Kidney (tissue), 14 donors: ENCODE results near the gene DCTN5. TPM values are rescaled to one million over a fixed set of nuclear protein-coding genes. Genes with fewer than 3 reads are reported as not detected.

Experiments used
- DNase-seq, 5 donors: peaks; one replicate each; pipeline ENCODE4 v3.0.0-alpha.2; 2013 to 2020
- FAIRE-seq: peaks from 2 replicates; lab custom pipeline; 2012; peaks lifted over from hg19 to GRCh38; lab: Jason Lieb, UNC
- H3K27ac ChIP-seq, 2 donors: one replicate each; pipeline ENCODE4 v1.7.0; 2013; ENCODE audit warnings: low read depth in 2 of 2, low read length in 2 of 2, inconsistent platforms in 1 of 2
- H3K27me3 ChIP-seq: one replicate; pipeline ENCODE4 v1.7.1; 2013; ENCODE audit warnings: low read length, inconsistent platforms; ENCODE audit not compliant: control insufficient read depth, insufficient read depth
- H3K36me3 ChIP-seq, 3 donors: one replicate each; pipeline versions ENCODE4 v1.7.0 to v1.7.1; 2013; ENCODE audit warnings: low read length in 3 of 3, control low read depth in 1 of 3, inconsistent platforms in 1 of 3; ENCODE audit not compliant: insufficient read depth in 3 of 3, control insufficient read depth in 2 of 3
- H3K4me1 ChIP-seq, 3 donors: one replicate each; pipeline versions ENCODE4 v1.7.0 to v1.7.1; 2013; ENCODE audit warnings: low read length in 3 of 3, inconsistent platforms in 1 of 3, low read depth in 1 of 3; ENCODE audit not compliant: control insufficient read depth in 2 of 3, insufficient read depth in 2 of 3
- H3K4me3 ChIP-seq, 3 donors: one replicate each; pipeline versions ENCODE4 v1.7.0 to v1.8.1; 2013; ENCODE audit warnings: low read length in 3 of 3, control low read depth in 1 of 3, inconsistent platforms in 1 of 3
- H3K9ac ChIP-seq, 3 donors: one replicate each; pipeline versions ENCODE4 v1.7.0 to v1.7.1; 2013; ENCODE audit warnings: low read length in 3 of 3, control low read depth in 1 of 3, inconsistent platforms in 1 of 3
- H3K9me3 ChIP-seq, 3 donors: one replicate each; pipeline versions ENCODE4 v1.7.0 to v1.7.1; 2013; ENCODE audit warnings: low read length in 3 of 3, control low read depth in 1 of 3, inconsistent platforms in 1 of 3; ENCODE audit not compliant: control insufficient read depth in 2 of 3, insufficient read depth in 1 of 3
- intact Hi-C: fragments of 100-400 bp; cut with DNase I; formaldehyde crosslinking; loops from one replicate; pipeline ENCODE4 v1.11.1; 2022
- polyA plus RNA-seq: library from polyadenylated mRNA; stranded (reverse); fragments of 350-450 nt; fragmentation: Illumina TruSeq; extraction: RNeasy Lipid Tissue Mini Kit (QIAGEN cat#74804); gene quantifications from one replicate; pipeline ENCODE4 v1.2.3, GENCODE V29; 2014; ENCODE audit warnings: low read depth, low replicate concordance; ENCODE audit not compliant: insufficient read depth
- total RNA-seq: library from RNA; stranded (reverse); fragmentation: NEBNext Ultra II Directional; extraction: Animal tissue kit (Norgen Biotek cat#: 25700); gene quantifications from one replicate; pipeline ENCODE4 v1.2.1, GENCODE V29; 2021
- TF ChIP-seq, protein P1 (sequence below): IDR thresholded peaks from 3 replicates; pipeline ENCODE4 v1.5.1; 2012; ENCODE audit warnings: mild to moderate bottlenecking, moderate library complexity, borderline replicate concordance; ENCODE audit not compliant: insufficient read depth; ENCODE audit errors: extremely low read depth
- donor health status: control.
- donor health status: control.
- donor health status: control.
- donor health status: control.
- donor health status: control.
- donor health status: DM: yes; HTN: yes; CAD: no.
- donor health status: Normal renal cell carcinoma (clear cell type).

Gene DCTN5
- total and polyA plus RNA-seq, 2 donors from 2014 or later = 36.5 to 60.5 TPM

- H3K36me3 ChIP-seq = peaks cover 18 to 93% (median 49%) of the 10 kb centered on the region in 3 donors
- no peak for DNase-seq
- H3K4me1 ChIP-seq = no peaks in the 10 kb centered on the region
- no peaks in the 10 kb centered on the region for H3K27me3 ChIP-seq
- TF ChIP-seq, protein P1, sequence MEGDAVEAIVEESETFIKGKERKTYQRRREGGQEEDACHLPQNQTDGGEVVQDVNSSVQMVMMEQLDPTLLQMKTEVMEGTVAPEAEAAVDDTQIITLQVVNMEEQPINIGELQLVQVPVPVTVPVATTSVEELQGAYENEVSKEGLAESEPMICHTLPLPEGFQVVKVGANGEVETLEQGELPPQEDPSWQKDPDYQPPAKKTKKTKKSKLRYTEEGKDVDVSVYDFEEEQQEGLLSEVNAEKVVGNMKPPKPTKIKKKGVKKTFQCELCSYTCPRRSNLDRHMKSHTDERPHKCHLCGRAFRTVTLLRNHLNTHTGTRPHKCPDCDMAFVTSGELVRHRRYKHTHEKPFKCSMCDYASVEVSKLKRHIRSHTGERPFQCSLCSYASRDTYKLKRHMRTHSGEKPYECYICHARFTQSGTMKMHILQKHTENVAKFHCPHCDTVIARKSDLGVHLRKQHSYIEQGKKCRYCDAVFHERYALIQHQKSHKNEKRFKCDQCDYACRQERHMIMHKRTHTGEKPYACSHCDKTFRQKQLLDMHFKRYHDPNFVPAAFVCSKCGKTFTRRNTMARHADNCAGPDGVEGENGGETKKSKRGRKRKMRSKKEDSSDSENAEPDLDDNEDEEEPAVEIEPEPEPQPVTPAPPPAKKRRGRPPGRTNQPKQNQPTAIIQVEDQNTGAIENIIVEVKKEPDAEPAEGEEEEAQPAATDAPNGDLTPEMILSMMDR = no peak
- H3K9ac ChIP-seq = no peak overlapping the region
- no peak overlapping the region for H3K27ac ChIP-seq
- intact Hi-C loops = no loop called here
- FAIRE-seq = no peak
- no peaks in the 10 kb centered on the region for H3K9me3 ChIP-seq
- H3K4me3 ChIP-seq = no peak overlapping the region
Observed at GRCh38 chr16:23663918-23664317, 22.7 kb downstream of the DCTN5 start.

GRCh38 chr16:23666571-23667354 lies 25.5 kb downstream of the DCTN5 start:
- Histone ChIP-seq H3K9ac (no peak overlapping the region), H3K27ac (no peak overlapping the region), H3K4me3 (no peak overlapping the region), H3K4me1 (no peaks in the 10 kb centered on the region), H3K27me3 (no peaks in the 10 kb centered on the region), H3K36me3 (peaks cover 10 to 77% (median 50%) of the 10 kb centered on the region in 3 donors), H3K9me3 (no peaks in the 10 kb centered on the region)
- no peak for FAIRE-seq
- TF ChIP-seq, protein P1 = no peak
- intact Hi-C loops = no loop called here
- no peak for DNase-seq

- Histone ChIP-seq H3K9me3 (no peaks in the 10 kb centered on the region), H3K27ac (no peak overlapping the region), H3K36me3 (peaks cover 7 to 77% (median 46%) of the 10 kb centered on the region in 3 donors), H3K27me3 (no peaks in the 10 kb centered on the region), H3K4me1 (no peaks in the 10 kb centered on the region), H3K4me3 (no peak overlapping the region), H3K9ac (no peak overlapping the region)
- intact Hi-C loops = no loop called here
- DNase-seq (no peak), FAIRE-seq (no peak)
- TF ChIP-seq, protein P1 = no peak
Observed at GRCh38 chr16:23667355-23667659, 26.0 kb downstream of the DCTN5 start.
